SK-N-SH (cell line): ENCODE data around the gene AMFR.

Experiments
- POLR2AphosphoS5 ChIP-seq: IDR thresholded peaks from 2 replicates; pipeline ENCODE4 v1.6.1; 2012; ENCODE audit warnings: low read depth, low read length
- RAD21 ChIP-seq: IDR thresholded peaks from 2 replicates; pipeline ENCODE4 v1.6.1; 2012; ENCODE audit warnings: mild to moderate bottlenecking, low read length
- RCOR1 ChIP-seq: fragments of 150-350 bp; IDR thresholded peaks from 2 replicates; pipeline ENCODE4 v1.6.1; 2017; ENCODE audit warnings: antibody characterized with exemption, low read length
- TF ChIP-seq, protein P1 (sequence below): fragments of 200-600 bp; sonication (generic); IDR thresholded peaks from 2 replicates; pipeline ENCODE4 v1.6.1; 2017; ENCODE audit warnings: antibody characterized with exemption, mild to moderate bottlenecking, moderate library complexity

- TF ChIP-seq, protein P1, sequence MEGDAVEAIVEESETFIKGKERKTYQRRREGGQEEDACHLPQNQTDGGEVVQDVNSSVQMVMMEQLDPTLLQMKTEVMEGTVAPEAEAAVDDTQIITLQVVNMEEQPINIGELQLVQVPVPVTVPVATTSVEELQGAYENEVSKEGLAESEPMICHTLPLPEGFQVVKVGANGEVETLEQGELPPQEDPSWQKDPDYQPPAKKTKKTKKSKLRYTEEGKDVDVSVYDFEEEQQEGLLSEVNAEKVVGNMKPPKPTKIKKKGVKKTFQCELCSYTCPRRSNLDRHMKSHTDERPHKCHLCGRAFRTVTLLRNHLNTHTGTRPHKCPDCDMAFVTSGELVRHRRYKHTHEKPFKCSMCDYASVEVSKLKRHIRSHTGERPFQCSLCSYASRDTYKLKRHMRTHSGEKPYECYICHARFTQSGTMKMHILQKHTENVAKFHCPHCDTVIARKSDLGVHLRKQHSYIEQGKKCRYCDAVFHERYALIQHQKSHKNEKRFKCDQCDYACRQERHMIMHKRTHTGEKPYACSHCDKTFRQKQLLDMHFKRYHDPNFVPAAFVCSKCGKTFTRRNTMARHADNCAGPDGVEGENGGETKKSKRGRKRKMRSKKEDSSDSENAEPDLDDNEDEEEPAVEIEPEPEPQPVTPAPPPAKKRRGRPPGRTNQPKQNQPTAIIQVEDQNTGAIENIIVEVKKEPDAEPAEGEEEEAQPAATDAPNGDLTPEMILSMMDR = no peak
- TF ChIP-seq RCOR1 (no peak), POLR2AphosphoS5 (no peak), RAD21 (no peak)
These were observed 41.1 kb downstream of the AMFR start for GRCh38 chr16:56384074-56384721.
